Tibial nerve (tissue), 4 donors: ENCODE data around the gene BTRC. TPM values are rescaled to one million over a fixed set of nuclear protein-coding genes. Genes with fewer than 3 reads are reported as not detected.

Experiments
- DNase-seq, 2 donors: peaks; one replicate each; pipeline ENCODE4 v3.0.0-alpha.2; 2019; ENCODE audit warnings: low spot score in 2 of 2
- H3K27ac ChIP-seq, 4 donors: fragments of 200-600 bp; sonication (generic) in 3 of 4; one replicate each; pipeline ENCODE4 v1.5.1; 2017 to 2019; ENCODE audit warnings: mild to moderate bottlenecking in 1 of 4
- H3K27me3 ChIP-seq, 2 donors: fragments of 200-600 bp; sonication (generic) in 1 of 2; one replicate each; pipeline versions ENCODE4 v1.5.1 to v1.6.0; 2017 to 2019
- H3K36me3 ChIP-seq, 3 donors: fragments of 200-600 bp; sonication (generic); one replicate each; pipeline ENCODE4 v1.5.1; 2018 to 2019
- H3K4me1 ChIP-seq, 4 donors: fragments of 200-600 bp; sonication (generic) in 3 of 4; one replicate each; pipeline ENCODE4 v1.5.1; 2017 to 2019
- H3K4me3 ChIP-seq, 4 donors: fragments of 200-600 bp; sonication (generic) in 3 of 4; one replicate each; pipeline ENCODE4 v1.5.1; 2017 to 2019; ENCODE audit warnings: mild to moderate bottlenecking in 1 of 4, moderate library complexity in 1 of 4
- H3K9me3 ChIP-seq, 4 donors: fragments of 200-600 bp; sonication (generic) in 3 of 4; one replicate each; pipeline ENCODE4 v1.5.1; 2017 to 2019
- CTCF ChIP-seq, 5 experiments: fragments of 200-600 bp in 3 of 5; fragments of 450-650 bp in 2 of 5; sonication (generic) in 3 of 5; IDR thresholded peaks; one replicate each; pipeline ENCODE4 v1.5.1; 2016 to 2019; ENCODE audit warnings: antibody characterized with exemption in 5 of 5, mild to moderate bottlenecking in 3 of 5, moderate library complexity in 2 of 5
- EP300 ChIP-seq, 2 donors: sonication (generic); formaldehyde crosslinking; IDR thresholded peaks; one replicate each; pipeline ENCODE4 v1.6.1; 2017; ENCODE audit warnings: antibody characterized with exemption in 2 of 2, mild to moderate bottlenecking in 1 of 2
- POLR2A ChIP-seq, 2 donors: fragments of 450-650 bp; IDR thresholded peaks; one replicate each; pipeline ENCODE4 v1.6.1; 2017; ENCODE audit warnings: antibody characterized with exemption in 2 of 2, mild to moderate bottlenecking in 2 of 2, moderate library complexity in 2 of 2
- WGBS, 2 donors: methylation state at CpG; one replicate each; pipeline ENCODE4 v1.1.5; 2018; 5-methylcytosine and 5-hydroxymethylcytosine counted together
- total RNA-seq, 4 donors: library from RNA; depleted of rRNA; stranded (reverse); fragments of >200 nt; gene quantifications; one replicate each; pipeline ENCODE4 v1.1.0, GENCODE V29; 2016

The BTRC gene
- total RNA-seq, 4 donors from 2014 or later = 7.9 to 14.2 (median 8.8) TPM

DNA sequence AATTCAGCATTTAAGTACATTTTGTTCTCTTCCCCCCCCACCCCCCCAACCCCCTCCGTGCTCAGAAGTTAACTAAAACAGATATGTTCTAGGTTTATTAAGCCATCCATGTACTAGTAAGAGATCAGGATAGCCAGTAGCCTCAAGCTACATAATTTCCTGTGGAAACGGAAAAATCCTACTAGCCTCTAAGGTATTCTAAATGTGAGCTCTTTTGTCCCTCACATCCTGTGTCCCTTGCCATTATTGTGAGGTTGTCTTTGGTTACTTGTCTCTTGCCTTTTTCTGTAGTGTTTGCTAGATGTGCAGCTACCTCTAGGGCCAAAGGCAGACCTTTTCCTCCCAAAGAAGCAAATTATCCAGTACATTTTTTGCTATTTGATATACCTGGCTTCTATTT lies 92.1 kb downstream of the BTRC start:
- Histone ChIP-seq H3K27ac (no peak overlapping the region), H3K4me3 (no peak overlapping the region), H3K9me3 (no peaks in the 10 kb centered on the region), H3K4me1 (peaks cover 0 to 3% (median 0%) of the 10 kb centered on the region in 4 donors), H3K27me3 (no peaks in the 10 kb centered on the region), H3K36me3 (no peaks in the 10 kb centered on the region)
- 67 to 68% methylated on average over 2 of the region's 2 CpGs for WGBS, 2 donors
- no peak for TF ChIP-seq EP300 (IDR thresholded peaks at IDR 0.05)
- no peak for TF ChIP-seq CTCF (IDR thresholded peaks at IDR 0.05)
- DNase-seq = no peak

- no peak overlapping the region for H3K27ac ChIP-seq
- TF ChIP-seq POLR2A (IDR thresholded peaks at IDR 0.05) = no peak
- no peak for TF ChIP-seq EP300 (IDR thresholded peaks at IDR 0.05)
- no peak for TF ChIP-seq CTCF (IDR thresholded peaks at IDR 0.05)
- no peak overlapping the region for H3K4me3 ChIP-seq
- H3K27me3 ChIP-seq = no peaks in the 10 kb centered on the region
- DNase-seq = no peak
- no peaks in the 10 kb centered on the region for H3K9me3 ChIP-seq
- H3K36me3 ChIP-seq = no peaks in the 10 kb centered on the region
- peaks cover 0 to 3% (median 0%) of the 10 kb centered on the region in 4 donors for H3K4me1 ChIP-seq
- WGBS, 2 donors = 56 to 61% methylated on average over 7 of the region's 7 CpGs
These were observed 93.0 kb downstream of the BTRC start for GRCh38 chr10:101446947-101447346.

DNA sequence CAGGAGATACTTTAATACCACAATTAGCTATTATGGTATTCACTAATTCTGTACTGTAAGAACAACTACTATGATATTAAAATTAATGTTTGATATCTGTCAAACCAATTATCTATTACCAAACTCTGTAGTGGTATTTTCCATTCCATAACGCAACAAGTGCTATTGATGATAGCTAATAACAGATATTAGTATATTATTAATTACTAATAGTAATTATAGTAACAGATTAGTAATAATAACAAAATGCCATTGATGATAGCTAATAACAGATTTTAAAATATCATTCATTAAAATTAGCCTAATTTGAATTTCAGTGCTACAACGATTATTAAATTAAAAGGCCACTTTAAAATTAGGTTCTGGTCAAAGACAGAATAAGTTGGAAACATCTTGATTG lies 93.5 kb downstream of the BTRC start:
- 98% methylated on average over 2 of the region's 2 CpGs for whole genome bisulfite sequencing, 2 donors
- Histone ChIP-seq H3K36me3 (no peaks in the 10 kb centered on the region), H3K4me1 (peaks cover 0 to 3% (median 0%) of the 10 kb centered on the region in 4 donors), H3K4me3 (no peak overlapping the region), H3K27ac (no peak overlapping the region), H3K27me3 (no peaks in the 10 kb centered on the region), H3K9me3 (no peaks in the 10 kb centered on the region)
- TF ChIP-seq CTCF (IDR thresholded peaks at IDR 0.05) (no peak), POLR2A (IDR thresholded peaks at IDR 0.05) (no peak), EP300 (IDR thresholded peaks at IDR 0.05) (no peak)
- no peak for DNase-seq

DNA sequence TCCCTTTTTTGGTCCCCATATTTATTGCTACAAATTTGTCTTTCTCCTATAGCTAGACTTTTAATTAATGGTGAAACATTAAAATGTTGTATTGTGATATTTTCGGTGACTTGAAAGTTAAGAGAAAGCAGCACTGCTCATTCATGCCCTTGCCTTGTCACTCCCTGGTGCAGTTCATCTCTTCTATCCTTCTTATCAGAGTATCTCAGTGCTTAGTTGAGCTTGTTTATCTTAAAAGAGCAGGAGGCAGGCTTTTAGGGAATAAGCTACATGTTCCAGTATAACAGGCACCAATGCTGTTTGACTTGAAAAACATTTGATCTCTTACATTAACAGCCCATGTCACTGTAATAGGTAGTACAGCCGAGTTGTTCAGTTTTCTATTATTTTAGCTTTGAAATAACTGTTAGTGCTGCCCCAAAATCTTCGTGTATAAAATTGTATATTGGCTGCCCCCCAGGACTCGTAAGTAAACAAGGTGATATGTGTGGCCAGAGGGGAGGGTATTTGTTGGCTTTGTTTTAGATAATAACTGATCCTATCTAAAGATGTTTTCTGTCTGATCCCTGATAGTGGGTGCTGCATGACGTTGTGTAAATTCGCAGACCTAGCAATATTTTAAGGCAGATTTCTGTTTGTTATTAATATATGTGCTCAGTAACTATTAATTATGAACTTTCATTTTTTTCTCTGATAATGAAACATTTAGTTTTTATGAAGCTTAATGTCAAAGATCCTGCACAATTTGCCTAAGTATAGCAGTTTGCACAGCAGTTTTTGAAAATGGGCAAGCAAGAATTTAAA lies 96.5 kb downstream of the BTRC start:
- TF ChIP-seq EP300 (IDR thresholded peaks at IDR 0.05) (no peak), POLR2A (IDR thresholded peaks at IDR 0.05) (no peak), CTCF (IDR thresholded peaks at IDR 0.05) (no peak)
- Histone ChIP-seq H3K27me3 (no peaks in the 10 kb centered on the region), H3K27ac (no peak overlapping the region), H3K4me1 (peaks cover 0 to 3% (median 0%) of the 10 kb centered on the region in 4 donors), H3K36me3 (no peaks in the 10 kb centered on the region), H3K9me3 (no peaks in the 10 kb centered on the region), H3K4me3 (no peak overlapping the region)
- no peak for DNase-seq
- 82% methylated on average over 6 of the region's 6 CpGs for whole genome bisulfite sequencing, 2 donors

- Histone ChIP-seq H3K4me1 (peaks cover 0 to under 1% (median 0%) of the 10 kb centered on the region in 4 donors), H3K27me3 (no peaks in the 10 kb centered on the region), H3K4me3 (no peak overlapping the region), H3K36me3 (no peaks in the 10 kb centered on the region), H3K9me3 (no peaks in the 10 kb centered on the region), H3K27ac (no peak overlapping the region)
- TF ChIP-seq CTCF (IDR thresholded peaks at IDR 0.05) = no peak
- no peak for TF ChIP-seq POLR2A (IDR thresholded peaks at IDR 0.05)
- TF ChIP-seq EP300 (IDR thresholded peaks at IDR 0.05) = no peak
- DNase-seq = no peak
- WGBS, 2 donors = 95 to 96% methylated on average over 1 of the region's 1 CpG
These were observed 97.3 kb downstream of the BTRC start for GRCh38 chr10:101451261-101451660.
